Hypothalamus (tissue), 51 donors: ENCODE results near the gene TMEM14B.
"Not testable (repeated sequence)": the region's sequence is repeated elsewhere in the genome, so short reads cannot be mapped to it uniquely, and the experiment has no call there.

Experiments used
- DNase-seq, 51 donors: peaks; one replicate each; lab custom pipeline; 2025; lab: John Stamatoyannopoulos, UW

TMEM14B gene

GRCh38 chr6:10747251-10747972, at the start of gene TMEM14B:
TSS of gene TMEM14B (plus strand) at chr6:10747805. CDS start at chr6:10749246, 1,441 bp downstream.
- DNase-seq, result peak; percentile 88 to 100 (median 97)

- no peak for DNase-seq
Measured at GRCh38 chr6:10713962-10714361, 33.6 kb upstream of the TMEM14B start.

- no peak for DNase-seq
Measured at GRCh38 chr6:10719296-10719963, 28.2 kb upstream of the TMEM14B start.

- DNase-seq, result peak in 1 of 51 donors; percentile 4
Measured at GRCh38 chr6:10719964-10720264, 27.7 kb upstream of the TMEM14B start.

- peak in 14 of 51 donors; percentile 8 to 36 (median 17) for DNase-seq
Measured at GRCh38 chr6:10720265-10720959, 27.2 kb upstream of the TMEM14B start.

GRCh38 chr6:10720960-10721849, 26.4 kb upstream of the TMEM14B start:
- DNase-seq, result not testable (repeated sequence)

GRCh38 chr6:10721850-10722569, 25.6 kb upstream of the TMEM14B start:
- DNase-seq, result no peak

- DNase-seq, result no peak
Measured at GRCh38 chr6:10722570-10722819, 25.1 kb upstream of the TMEM14B start.

GRCh38 chr6:10722820-10723566, 24.6 kb upstream of the TMEM14B start, which contains the start of gene TMEM14C:
TSS of gene TMEM14C (plus strand) at chr6:10723070. CDS start at chr6:10724614, 1,544 bp downstream.
- peak; percentile 64 to 99 (median 95) for DNase-seq

- DNase-seq, result no peak
Measured at GRCh38 chr6:10723567-10723881, 24.1 kb upstream of the TMEM14B start.

GRCh38 chr6:10725044-10725443, 22.6 kb upstream of the TMEM14B start:
- DNase-seq, result no peak

GRCh38 chr6:10725716-10726115, 21.9 kb upstream of the TMEM14B start:
- DNase-seq, result peak in 33 of 51 donors; percentile 4 to 72 (median 33)

- no peak for DNase-seq
Measured at GRCh38 chr6:10730254-10730653, 17.4 kb upstream of the TMEM14B start.

- DNase-seq, result no peak
Measured at GRCh38 chr6:10733151-10733715, 14.4 kb upstream of the TMEM14B start.

- DNase-seq, result no peak
Measured at GRCh38 chr6:10733863-10734262, 13.7 kb upstream of the TMEM14B start.

- DNase-seq, result no peak
Measured at GRCh38 chr6:10736731-10737130, 10.9 kb upstream of the TMEM14B start.

GRCh38 chr6:10740061-10740460, 7.5 kb upstream of the TMEM14B start:
- no peak for DNase-seq

GRCh38 chr6:10741643-10742042, 6.0 kb upstream of the TMEM14B start:
- DNase-seq, result not testable (repeated sequence)

GRCh38 chr6:10742251-10742650, 5.4 kb upstream of the TMEM14B start:
- no peak for DNase-seq
